WTC11 (cell line): ENCODE results near the gene TMEM238. TPM values are rescaled to one million over a fixed set of nuclear protein-coding genes. Genes with fewer than 3 reads are reported as not detected.

Source experiments
- ATAC-seq: fragments of 200-7000 bp; cut with Tn5 transposase; 2 replicates; pipeline ENCODE4 v1.10.0; 2021; ENCODE audit warnings: mild to moderate bottlenecking, moderate library complexity
- CTCF ChIA-PET: fragments of 300-600 bp; sonication (Branson Sonifier 250); formaldehyde crosslinking; loops from one replicate; lab custom pipeline; 2021; ENCODE audit warnings: antibody characterized with exemption; lab: Charles Lee
- POLR2A ChIA-PET: fragments of 350-600 bp; sonication (Branson Sonifier 250); formaldehyde crosslinking; loops from one replicate; lab custom pipeline; 2021; ENCODE audit warnings: antibody characterized with exemption; lab: Charles Lee
- DNase-seq: peaks from one replicate; pipeline ENCODE4 v3.0.0; 2021; ENCODE audit warnings: low spot score
- H3K27ac Mint-ChIP-seq: 2 replicates; pipeline ENCODE4 v1.8.0; 2021; ENCODE audit warnings: mixed read lengths
- H3K27me3 Mint-ChIP-seq: 2 replicates; pipeline ENCODE4 v1.8.0; 2021; ENCODE audit warnings: low read depth, mild to moderate bottlenecking, moderate library complexity, mixed read lengths
- H3K36me3 Mint-ChIP-seq: 2 replicates; pipeline ENCODE4 v1.8.0; 2021; ENCODE audit warnings: mixed read lengths
- H3K4me1 Mint-ChIP-seq: 2 replicates; pipeline ENCODE4 v1.8.0; 2022; ENCODE audit warnings: mixed read lengths
- H3K4me3 Mint-ChIP-seq: 2 replicates; pipeline ENCODE4 v1.8.0; 2021; ENCODE audit warnings: mild to moderate bottlenecking, moderate library complexity, mixed read lengths
- H3K9me3 Mint-ChIP-seq: 2 replicates; pipeline ENCODE4 v1.8.0; 2021; ENCODE audit warnings: mixed read lengths
- ATF6 ChIP-seq: sonication (generic); formaldehyde crosslinking; IDR thresholded peaks from 2 replicates; pipeline ENCODE4 v1.8.1; 2023; ENCODE audit warnings: mild to moderate bottlenecking, missing genetic modification reagents
- CREM ChIP-seq: sonication (generic); formaldehyde crosslinking; IDR thresholded peaks from 2 replicates; pipeline ENCODE4 v1.8.1; 2022; ENCODE audit warnings: mild to moderate bottlenecking, missing genetic modification reagents, moderate library complexity
- ERG ChIP-seq: fragments of 250-450 bp; sonication (Bioruptor Pico); IDR thresholded peaks from 2 replicates; pipeline ENCODE4 v1.8.0; 2021; ENCODE audit warnings: mild to moderate bottlenecking
- FOXP1 ChIP-seq: sonication (generic); formaldehyde crosslinking; IDR thresholded peaks from 2 replicates; pipeline ENCODE4 v1.8.0; 2022; ENCODE audit warnings: missing genetic modification reagents, mild to moderate bottlenecking, moderate library complexity, borderline replicate concordance
- GABPB1 ChIP-seq: sonication (generic); formaldehyde crosslinking; IDR thresholded peaks from 2 replicates; pipeline ENCODE4 v1.8.1; 2023; ENCODE audit warnings: mild to moderate bottlenecking, missing genetic modification reagents
- IRF1 ChIP-seq: sonication (generic); formaldehyde crosslinking; IDR thresholded peaks from 2 replicates; pipeline ENCODE4 v1.8.0; 2023; ENCODE audit warnings: missing genetic modification reagents
- JAZF1 ChIP-seq: fragments of 250-450 bp; sonication (Bioruptor Pico); IDR thresholded peaks from 2 replicates; pipeline ENCODE4 v1.9.0; 2021; ENCODE audit warnings: moderate library complexity, mild to moderate bottlenecking, inconsistent platforms
- NR2C2 ChIP-seq: sonication (generic); formaldehyde crosslinking; IDR thresholded peaks from 2 replicates; pipeline ENCODE4 v1.8.0; 2022; ENCODE audit warnings: mild to moderate bottlenecking, missing genetic modification reagents
- PRRX2 ChIP-seq: fragments of 250-450 bp; sonication (Bioruptor Pico); IDR thresholded peaks from 2 replicates; pipeline ENCODE4 v1.8.0; 2021; ENCODE audit warnings: mild to moderate bottlenecking
- RELA ChIP-seq: sonication (generic); formaldehyde crosslinking; IDR thresholded peaks from 2 replicates; pipeline ENCODE4 v1.8.1; 2022; ENCODE audit warnings: missing genetic modification reagents, mild to moderate bottlenecking, borderline replicate concordance
- TEAD1 ChIP-seq: sonication (generic); formaldehyde crosslinking; IDR thresholded peaks from 2 replicates; pipeline ENCODE4 v1.8.0; 2022; ENCODE audit warnings: mild to moderate bottlenecking, missing genetic modification reagents
- TP53 ChIP-seq: sonication (generic); formaldehyde crosslinking; IDR thresholded peaks from 2 replicates; pipeline ENCODE4 v1.8.1; 2023; ENCODE audit warnings: mild to moderate bottlenecking, missing genetic modification reagents
- USF2 ChIP-seq: sonication (generic); formaldehyde crosslinking; IDR thresholded peaks from 2 replicates; pipeline ENCODE4 v1.8.1; 2023; ENCODE audit warnings: mild to moderate bottlenecking, missing genetic modification reagents, moderate library complexity
- ZBTB43 ChIP-seq: sonication (generic); formaldehyde crosslinking; IDR thresholded peaks from 2 replicates; pipeline ENCODE4 v1.8.1; 2023; ENCODE audit warnings: mild to moderate bottlenecking, missing genetic modification reagents
- ZNF121 ChIP-seq: sonication (generic); formaldehyde crosslinking; IDR thresholded peaks from 2 replicates; pipeline ENCODE4 v1.8.0; 2023; ENCODE audit warnings: missing genetic modification reagents
- ZNF219 ChIP-seq: sonication (generic); formaldehyde crosslinking; IDR thresholded peaks from 2 replicates; pipeline ENCODE4 v1.8.0; 2023; ENCODE audit warnings: missing genetic modification reagents, mild to moderate bottlenecking, borderline replicate concordance
- ZNF317 ChIP-seq: sonication (generic); formaldehyde crosslinking; IDR thresholded peaks from 2 replicates; pipeline ENCODE4 v1.8.1; 2023; ENCODE audit warnings: low read depth, mild to moderate bottlenecking, moderate library complexity, missing genetic modification reagents, borderline replicate concordance
- total RNA-seq: library from RNA; stranded (reverse); gene quantifications from 3 replicates; pipeline ENCODE4 v1.2.3, GENCODE V29; 2021
- TF ChIP-seq, protein P1 (sequence below): sonication (generic); formaldehyde crosslinking; IDR thresholded peaks from 2 replicates; pipeline ENCODE4 v1.8.1; 2023; ENCODE audit warnings: mild to moderate bottlenecking, missing genetic modification reagents, borderline replicate concordance

The TMEM238 gene
- total RNA-seq, 1 experiment from 2014 or later, result 8.3 TPM

GRCh38 chr19:55389386-55390317, 5.6 kb upstream of the TMEM238 start (continued):
- TF ChIP-seq IRF1 (CRISPR knock-in tag), result 0 out of 2 replicates have a peak, but pooled peaks have one; percentile 55
- TF ChIP-seq ZNF219 (CRISPR knock-in tag), result 0 out of 2 replicates have a peak, but pooled peaks have one; percentile 15
- TF ChIP-seq NR2C2, result no peak
- TF ChIP-seq ZNF317 (CRISPR knock-in tag), result no peak
- no peak for TF ChIP-seq JAZF1 (CRISPR knock-in tag)
- no peak for TF ChIP-seq RELA

DNA sequence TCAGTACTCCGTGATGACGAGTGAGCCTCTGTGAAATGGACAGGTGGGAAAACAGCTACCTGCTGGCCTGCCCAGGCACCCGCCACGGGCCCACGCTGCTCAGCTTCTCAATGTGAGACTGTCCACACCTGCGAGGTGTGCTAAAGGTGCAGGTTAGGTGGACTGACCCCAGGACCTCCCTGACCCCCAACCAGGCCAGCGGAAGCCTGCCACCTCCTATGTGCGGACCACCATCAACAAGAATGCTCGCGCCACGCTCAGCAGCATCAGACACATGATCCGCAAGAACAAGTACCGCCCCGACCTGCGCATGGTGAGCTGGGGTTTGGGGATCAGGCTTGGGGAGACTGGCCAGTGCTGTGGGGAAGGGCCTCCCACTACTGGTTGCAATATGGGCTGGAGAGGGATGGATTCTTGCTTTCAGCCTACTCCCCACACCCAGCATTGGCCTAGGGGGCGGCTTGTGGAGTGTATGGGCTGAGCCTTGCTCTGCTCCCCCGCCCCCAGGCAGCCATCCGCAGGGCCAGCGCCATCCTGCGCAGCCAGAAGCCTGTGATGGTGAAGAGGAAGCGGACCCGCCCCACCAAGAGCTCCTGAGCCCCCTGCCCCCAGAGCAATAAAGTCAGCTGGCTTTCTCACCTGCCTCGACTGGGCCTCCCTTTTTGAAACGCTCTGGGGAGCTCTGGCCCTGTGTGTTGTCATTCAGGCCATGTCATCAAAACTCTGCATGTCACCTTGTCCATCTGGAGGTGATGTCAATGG, 3.8 kb upstream of the TMEM238 start:
- H3K27ac Mint-ChIP-seq, result no peak overlapping the region
- H3K9me3 Mint-ChIP-seq, result no peaks in the 10 kb centered on the region
- ChIA-PET CTCF (no interaction called here), POLR2A (interaction anchor here (1.2 to 1.5 kb wide), 2 partner anchors 12 to 20 kb away, joined by 3 to 4 read pairs; partner anchors contain the start of gene UBE2S)
- H3K36me3 Mint-ChIP-seq, result peaks cover 41% of the 10 kb centered on the region
- DNase-seq, result no peak
- ATAC-seq, result no peak
- H3K4me3 Mint-ChIP-seq, result peak overlapping the region; percentile 100
- H3K4me1 Mint-ChIP-seq, result peaks cover 64% of the 10 kb centered on the region
- TF ChIP-seq FOXP1 (CRISPR knock-in tag) (no peak), ATF6 (CRISPR knock-in tag) (peak; percentile 42; the same call in 1 of the 2 replicates)
- H3K27me3 Mint-ChIP-seq, result peaks cover 5% of the 10 kb centered on the region; the same call in 1 of the 2 replicates

- Mint-ChIP-seq H3K27me3 (peaks cover 17% of the 10 kb centered on the region), H3K36me3 (peaks cover 41% of the 10 kb centered on the region), H3K27ac (peak overlapping the region; percentile 79), H3K4me1 (peaks cover 51% of the 10 kb centered on the region), H3K9me3 (no peaks in the 10 kb centered on the region)
- ATAC-seq, result no peak
- TF ChIP-seq TP53 (no peak), ZBTB43 (CRISPR knock-in tag) (no peak), ERG (CRISPR knock-in tag) (no peak), ZNF121 (CRISPR knock-in tag) (no peak), TEAD1 (CRISPR knock-in tag) (no peak), USF2 (no peak), GABPB1 (CRISPR knock-in tag) (no peak), CREM (CRISPR knock-in tag) (no peak), PRRX2 (CRISPR knock-in tag) (no peak)
- TF ChIP-seq, protein P1, sequence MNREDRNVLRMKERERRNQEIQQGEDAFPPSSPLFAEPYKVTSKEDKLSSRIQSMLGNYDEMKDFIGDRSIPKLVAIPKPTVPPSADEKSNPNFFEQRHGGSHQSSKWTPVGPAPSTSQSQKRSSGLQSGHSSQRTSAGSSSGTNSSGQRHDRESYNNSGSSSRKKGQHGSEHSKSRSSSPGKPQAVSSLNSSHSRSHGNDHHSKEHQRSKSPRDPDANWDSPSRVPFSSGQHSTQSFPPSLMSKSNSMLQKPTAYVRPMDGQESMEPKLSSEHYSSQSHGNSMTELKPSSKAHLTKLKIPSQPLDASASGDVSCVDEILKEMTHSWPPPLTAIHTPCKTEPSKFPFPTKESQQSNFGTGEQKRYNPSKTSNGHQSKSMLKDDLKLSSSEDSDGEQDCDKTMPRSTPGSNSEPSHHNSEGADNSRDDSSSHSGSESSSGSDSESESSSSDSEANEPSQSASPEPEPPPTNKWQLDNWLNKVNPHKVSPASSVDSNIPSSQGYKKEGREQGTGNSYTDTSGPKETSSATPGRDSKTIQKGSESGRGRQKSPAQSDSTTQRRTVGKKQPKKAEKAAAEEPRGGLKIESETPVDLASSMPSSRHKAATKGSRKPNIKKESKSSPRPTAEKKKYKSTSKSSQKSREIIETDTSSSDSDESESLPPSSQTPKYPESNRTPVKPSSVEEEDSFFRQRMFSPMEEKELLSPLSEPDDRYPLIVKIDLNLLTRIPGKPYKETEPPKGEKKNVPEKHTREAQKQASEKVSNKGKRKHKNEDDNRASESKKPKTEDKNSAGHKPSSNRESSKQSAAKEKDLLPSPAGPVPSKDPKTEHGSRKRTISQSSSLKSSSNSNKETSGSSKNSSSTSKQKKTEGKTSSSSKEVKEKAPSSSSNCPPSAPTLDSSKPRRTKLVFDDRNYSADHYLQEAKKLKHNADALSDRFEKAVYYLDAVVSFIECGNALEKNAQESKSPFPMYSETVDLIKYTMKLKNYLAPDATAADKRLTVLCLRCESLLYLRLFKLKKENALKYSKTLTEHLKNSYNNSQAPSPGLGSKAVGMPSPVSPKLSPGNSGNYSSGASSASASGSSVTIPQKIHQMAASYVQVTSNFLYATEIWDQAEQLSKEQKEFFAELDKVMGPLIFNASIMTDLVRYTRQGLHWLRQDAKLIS (CRISPR knock-in tag), result no peak
- TF ChIP-seq, all 79 proteins: peak for 0
- peak overlapping the region; percentile 100 for H3K4me3 Mint-ChIP-seq
- ChIA-PET CTCF (no interaction called here), POLR2A (interaction anchor here (0.6 to 1.5 kb wide), 2 partner anchors 13 to 187 kb away, joined by 3 to 10 read pairs; no protein-coding TSS in a partner anchor)
- no peak for DNase-seq
These were observed 2.4 kb upstream of the TMEM238 start for GRCh38 chr19:55386493-55386971.
